ENCODE data around the gene LSM14B.
A peak's percentile ranks its signal among the peaks of the same experiment; 100 is the strongest.

LSM14B gene

GRCh38 chr20:62139636-62140035, 17.4 kb downstream of the LSM14B start:
- no peaks in the 10 kb centered on the region for H3K9me3 ChIP-seq
- H3K4me3 ChIP-seq (ENCODE audit: low read depth in 1 of 2, low read length in 1 of 2) = no peak overlapping the region
- TF ChIP-seq CTCF (IDR thresholded peaks at IDR 0.05) = no peak
- peaks cover 37 to 45% of the 10 kb centered on the region in 2 experiments for H3K4me1 ChIP-seq (ENCODE audit: control insufficient read depth in 1 of 2, insufficient read depth in 1 of 2, low read depth in 1 of 2, low read length in 1 of 2)
- H3K36me3 ChIP-seq = peaks cover 59% of the 10 kb centered on the region
- peaks cover 5% of the 10 kb centered on the region for H3K27me3 ChIP-seq
- peak overlapping the region; percentile 100 for H3K27ac ChIP-seq

GRCh38 chr20:62141043-62141396, 18.7 kb downstream of the LSM14B start:
- H3K9me3 ChIP-seq = no peaks in the 10 kb centered on the region
- peaks cover 34 to 41% of the 10 kb centered on the region in 2 experiments for H3K4me1 ChIP-seq (ENCODE audit: control insufficient read depth in 1 of 2, insufficient read depth in 1 of 2, low read depth in 1 of 2, low read length in 1 of 2)
- H3K27me3 ChIP-seq = peaks cover 12% of the 10 kb centered on the region
- TF ChIP-seq CTCF (IDR thresholded peaks at IDR 0.05) = no peak
- peak overlapping the region; percentile 73 to 82 for H3K4me3 ChIP-seq (ENCODE audit: low read depth in 1 of 2, low read length in 1 of 2)
- peak overlapping the region; percentile 100 for H3K27ac ChIP-seq
- peaks cover 45% of the 10 kb centered on the region for H3K36me3 ChIP-seq

- H3K9me3 ChIP-seq = no peaks in the 10 kb centered on the region
- H3K4me1 ChIP-seq (ENCODE audit: control insufficient read depth in 1 of 2, insufficient read depth in 1 of 2, low read depth in 1 of 2, low read length in 1 of 2) = peaks cover 34 to 38% of the 10 kb centered on the region in 2 experiments
- peak overlapping the region; percentile 100 for H3K27ac ChIP-seq
- peaks cover 39% of the 10 kb centered on the region for H3K36me3 ChIP-seq
- TF ChIP-seq CTCF (IDR thresholded peaks at IDR 0.05) = no peak
- H3K4me3 ChIP-seq (ENCODE audit: low read depth in 1 of 2, low read length in 1 of 2) = peak overlapping the region; percentile 73 to 82
- peaks cover 12% of the 10 kb centered on the region for H3K27me3 ChIP-seq
These were observed 19.3 kb downstream of the LSM14B start for GRCh38 chr20:62141397-62142251.

- Histone ChIP-seq H3K4me1 (ENCODE audit: control insufficient read depth in 1 of 2, insufficient read depth in 1 of 2, low read depth in 1 of 2, low read length in 1 of 2) (peaks cover 34 to 38% of the 10 kb centered on the region in 2 experiments), H3K4me3 (ENCODE audit: low read depth in 1 of 2, low read length in 1 of 2) (peak overlapping the region; percentile 73 to 82)
- TF ChIP-seq CTCF (IDR thresholded peaks at IDR 0.05) = no peak
These were observed 20.2 kb downstream of the LSM14B start for GRCh38 chr20:62142252-62143080.

GRCh38 chr20:62143081-62143956, 21.0 kb downstream of the LSM14B start, which contains the start of the genes PSMA7 and SS18L1:
Gene PSMA7 (minus strand): TSS chr20:62143394. CDS start chr20:62143303, 91 bp downstream.
Gene SS18L1 (plus strand): TSS chr20:62143769. CDS start chr20:62143821, 52 bp downstream.
- Histone ChIP-seq H3K27me3 (peaks cover 12% of the 10 kb centered on the region), H3K27ac (peak within 1 kb of the TSS; percentile 100), H3K4me3 (ENCODE audit: low read depth in 1 of 2, low read length in 1 of 2) (peak within 1 kb of the TSS; percentile 74 to 82), H3K9me3 (no peaks in the 10 kb centered on the region), H3K4me1 (ENCODE audit: control insufficient read depth in 1 of 2, insufficient read depth in 1 of 2, low read depth in 1 of 2, low read length in 1 of 2) (peaks cover 34 to 38% of the 10 kb centered on the region in 2 experiments), H3K36me3 (peaks cover 24% of the 10 kb centered on the region)
- peak; percentile 47 for TF ChIP-seq CTCF (IDR thresholded peaks at IDR 0.05)

More at GRCh38 chr20:62142252-62143080, 20.2 kb downstream of the LSM14B start:
- Histone ChIP-seq H3K27me3 (peaks cover 12% of the 10 kb centered on the region), H3K27ac (peak overlapping the region; percentile 100), H3K9me3 (no peaks in the 10 kb centered on the region), H3K36me3 (peaks cover 33% of the 10 kb centered on the region)

Data from neutrophil (primary cell).